Renal cortex interstitium (tissue), 3 donors: Measurements from ENCODE around the gene TMEM129. TPM values are rescaled to one million over a fixed set of nuclear protein-coding genes. Genes with fewer than 3 reads are reported as not detected.

Experiments
- polyA plus RNA-seq, 3 donors: library from polyadenylated mRNA; unstranded; fragments of 120-200 nt; gene quantifications; one replicate each; pipeline ENCODE4 v1.2.1, GENCODE V29; 2013; ENCODE audit not compliant: insufficient read length in 3 of 3

TMEM129 gene
- polyA plus RNA-seq, 3 donors, result 33.0 to 51.1 (median 48.1) TPM

Other genes starting within 250 kb of the TMEM129 start
- 1 to 10 TPM; 2.0 to 3.0 (median 2.8) TPM for gene FAM53A, start 37.0 kb downstream of the TMEM129 start, polyA plus RNA-seq
- gene SLBP, start 9.0 kb downstream of the TMEM129 start, polyA plus RNA-seq, result 100 to 1,000 TPM in 1 of 3 donors, 10 to 100 TPM in 2; 73.1 to 105 (median 89.0) TPM
- 10 to 100 TPM; 40.0 to 56.0 (median 50.8) TPM for gene TACC3, start 198 bp upstream of the TMEM129 start, polyA plus RNA-seq
- gene FGFR3, start 72.0 kb upstream of the TMEM129 start, polyA plus RNA-seq, result 100 to 1,000 TPM in 1 of 3 donors, 10 to 100 TPM in 2; 67.4 to 139 (median 98.6) TPM
- 10 to 100 TPM; 21.5 to 28.7 (median 25.7) TPM for gene LETM1, start 134.8 kb upstream of the TMEM129 start, polyA plus RNA-seq
- 10 to 100 TPM; 80.1 to 85.2 (median 81.7) TPM for gene NSD2, start 150.1 kb upstream of the TMEM129 start, polyA plus RNA-seq